Neural crest cell (in vitro differentiated cells): ENCODE data around the gene IER5L. TPM values are rescaled to one million over a fixed set of nuclear protein-coding genes. Genes with fewer than 3 reads are reported as not detected.

Experiments
- DNase-seq: peaks from one replicate; pipeline ENCODE4 v3.0.0; 2021; ENCODE audit warnings: low read depth, mixed read lengths, low spot score
- H3K27ac Mint-ChIP-seq: one replicate; pipeline ENCODE4 v1.8.0; 2021; ENCODE audit warnings: mild to moderate bottlenecking, mixed read lengths; ENCODE audit not compliant: unreplicated experiment
- H3K27me3 Mint-ChIP-seq: 2 replicates; pipeline ENCODE4 v1.8.0; 2021; ENCODE audit warnings: low read depth, mild to moderate bottlenecking, mixed read lengths
- H3K36me3 Mint-ChIP-seq: 2 replicates; pipeline ENCODE4 v1.8.0; 2021; ENCODE audit warnings: low read depth, mild to moderate bottlenecking, mixed read lengths
- H3K4me1 Mint-ChIP-seq: 2 replicates; pipeline ENCODE4 v1.8.0; 2021; ENCODE audit warnings: mixed read lengths
- H3K4me3 Mint-ChIP-seq: one replicate; pipeline ENCODE4 v1.8.0; 2021; ENCODE audit warnings: mild to moderate bottlenecking, mixed read lengths
- H3K9me3 Mint-ChIP-seq: 2 replicates; pipeline ENCODE4 v1.8.0; 2021; ENCODE audit warnings: mixed read lengths
- CTCF ChIP-seq: fragments of 200-600 bp; sonication (generic); conservative IDR thresholded peaks from 2 replicates; pipeline ENCODE4 v1.5.0; 2021; ENCODE audit warnings: antibody characterized with exemption, mild to moderate bottlenecking
- long read RNA-seq: library from polyadenylated mRNA; unstranded; transcript quantifications from one replicate; pipeline ENCODE4 v2.0.0, GENCODE V29; 2020
- total RNA-seq: library from RNA; stranded (reverse); gene quantifications from 2 replicates; pipeline ENCODE4 v1.2.1, GENCODE V29; 2021

The IER5L gene
- 19.1 and 19.9 TPM in 2 replicates for total RNA-seq
- long read RNA-seq = 0 reads

- TF ChIP-seq CTCF = no peak
- Mint-ChIP-seq H3K9me3 (no peaks in the 10 kb centered on the region), H3K27me3 (peaks cover 8% of the 10 kb centered on the region), H3K4me1 (peaks cover 40% of the 10 kb centered on the region), H3K27ac (peak within 1 kb of the TSS; percentile 97), H3K4me3 (peak within 1 kb of the TSS; percentile 96), H3K36me3 (no peaks in the 10 kb centered on the region)
- peak; percentile 96 for DNase-seq
Observed at GRCh38 chr9:129177791-129178567, at the start of gene IER5L. Gene IER5L (minus strand): TSS chr9:129178261. CDS start chr9:129178052, 209 bp downstream.

GRCh38 chr9:129227843-129228189 is 49.8 kb upstream of the IER5L start:
- H3K27ac Mint-ChIP-seq = no peak overlapping the region
- no peaks in the 10 kb centered on the region for H3K36me3 Mint-ChIP-seq
- peaks cover 24% of the 10 kb centered on the region for H3K4me1 Mint-ChIP-seq
- no peaks in the 10 kb centered on the region for H3K27me3 Mint-ChIP-seq
- no peak for DNase-seq
- no peak overlapping the region for H3K4me3 Mint-ChIP-seq
- TF ChIP-seq CTCF = no peak
- H3K9me3 Mint-ChIP-seq = peaks cover 5% of the 10 kb centered on the region

GRCh38 chr9:129225815-129226214 is 47.8 kb upstream of the IER5L start:
- Mint-ChIP-seq H3K27ac (no peak overlapping the region), H3K27me3 (no peaks in the 10 kb centered on the region), H3K36me3 (no peaks in the 10 kb centered on the region), H3K4me1 (peaks cover 19% of the 10 kb centered on the region), H3K9me3 (no peaks in the 10 kb centered on the region), H3K4me3 (no peak overlapping the region)
- DNase-seq = no peak
- no peak for TF ChIP-seq CTCF

- H3K27ac Mint-ChIP-seq = no peak overlapping the region
- H3K9me3 Mint-ChIP-seq = no peaks in the 10 kb centered on the region
Observed at GRCh38 chr9:129225490-129225778, 47.4 kb upstream of the IER5L start.

GRCh38 chr9:129224618-129225489 is 46.8 kb upstream of the IER5L start:
- no peaks in the 10 kb centered on the region for H3K27me3 Mint-ChIP-seq
- H3K27ac Mint-ChIP-seq = no peak overlapping the region
- no peaks in the 10 kb centered on the region for H3K36me3 Mint-ChIP-seq
- TF ChIP-seq CTCF = no peak
- H3K4me3 Mint-ChIP-seq = no peak overlapping the region
- H3K9me3 Mint-ChIP-seq = no peaks in the 10 kb centered on the region
- DNase-seq = no peak
- H3K4me1 Mint-ChIP-seq = peaks cover 19% of the 10 kb centered on the region

More at GRCh38 chr9:129225490-129225778, 47.4 kb upstream of the IER5L start:
- Mint-ChIP-seq H3K4me1 (peaks cover 19% of the 10 kb centered on the region), H3K36me3 (no peaks in the 10 kb centered on the region), H3K27me3 (no peaks in the 10 kb centered on the region), H3K4me3 (no peak overlapping the region)
- DNase-seq = no peak
- TF ChIP-seq CTCF = no peak
